ENCODE measurements around the gene FBXW2. TPM values are rescaled to one million over a fixed set of nuclear protein-coding genes. Genes with fewer than 3 reads are reported as not detected.

Gene FBXW2
- total and polyA plus RNA-seq, 2 donors (not counting 3 experiments of a cell fraction or from before 2014, with no cell fraction given) = 32.5 to 70.2 TPM

- H3K36me3 ChIP-seq (ENCODE audit: control insufficient read depth in 2 of 2, extremely low read depth in 1 of 2, insufficient read depth in 2 of 2, low read length in 2 of 2) = no peaks in the 10 kb centered on the region
- FAIRE-seq (peak; percentile 18), DNase-seq (ENCODE audit: low read depth, low spot score) (peak; percentile 35)
- H3K4me3 ChIP-seq (replicated peaks in 1 of 3; ENCODE audit: insufficient read depth in 1 of 3, low read depth in 1 of 3, low read length in 3 of 3) = no peak overlapping the region
- ChIA-PET POLR2A (no interaction called here), CTCF (interaction anchor here (3.7 kb wide), 1 partner anchor 90 kb away, joined by 28 read pairs; no protein-coding TSS in a partner anchor)
- TF ChIP-seq MYC (IDR thresholded peaks at IDR 0.05; ENCODE audit: low read depth, low read length) (no peak), JUN (IDR thresholded peaks at IDR 0.05; ENCODE audit: borderline replicate concordance, insufficient read depth, insufficient read length, low read depth) (no peak), POLR2A (IDR thresholded peaks at IDR 0.05; ENCODE audit: low read depth, low read length) (no peak), CTCF (IDR thresholded peaks at IDR 0.05; ENCODE audit: extremely low read depth in 1 of 2, insufficient read depth in 1 of 2, low read depth in 1 of 2, low read length in 2 of 2) (no peak), MAX (IDR thresholded peaks at IDR 0.05; ENCODE audit: insufficient read depth, insufficient read length) (no peak), EZH2 (IDR thresholded peaks at IDR 0.05; ENCODE audit: borderline replicate concordance, low read depth, low read length, severe bottlenecking) (no peak), GATA2 (IDR thresholded peaks at IDR 0.05; ENCODE audit: insufficient read depth, insufficient read length, low read depth, low read length) (no peak), FOS (IDR thresholded peaks at IDR 0.05; ENCODE audit: borderline replicate concordance, insufficient read depth, low read length) (no peak), POLR2AphosphoS5 (IDR thresholded peaks at IDR 0.05; ENCODE audit: insufficient read depth, low read depth, low read length) (no peak)
- H2AFZ ChIP-seq (ENCODE audit: low read depth, low read length) = no peak overlapping the region
- no peaks in the 10 kb centered on the region for H3K9me1 ChIP-seq (replicated peaks; ENCODE audit: control insufficient read depth, extremely low read depth, insufficient read depth, low read length)
- intact Hi-C loops (cut with micrococcal nuclease) = loop anchor here (5.0 kb wide), 1 partner anchor 93 kb away; no protein-coding TSS in a partner anchor
- peaks cover 19% of the 10 kb centered on the region for H3K4me1 ChIP-seq (ENCODE audit: control insufficient read depth, extremely low read depth, insufficient read depth, low read length)
- no peaks in the 10 kb centered on the region for H3K9me3 ChIP-seq (replicated peaks; ENCODE audit: control insufficient read depth, insufficient read depth, low read length)
- H3K27me3 ChIP-seq (ENCODE audit: control insufficient read depth in 2 of 2, insufficient read depth in 2 of 2, low read length in 2 of 2) = no peaks in the 10 kb centered on the region
- no peak overlapping the region for H3K27ac ChIP-seq (ENCODE audit: insufficient read depth, low read depth, low read length)
- H3K79me2 ChIP-seq (ENCODE audit: control insufficient read depth, insufficient read depth, low read length) = peaks cover 2% of the 10 kb centered on the region
- no peak overlapping the region for H3K4me2 ChIP-seq (ENCODE audit: insufficient read depth, low read length)
- dilution Hi-C loops (cut with MboI; ENCODE audit: extremely low pct_ligation_motif_present, low sequenced_read_pairs) = no loop called here
- H4K20me1 ChIP-seq (replicated peaks; ENCODE audit: control insufficient read depth, extremely low read depth, insufficient read depth, low read length) = no peaks in the 10 kb centered on the region
- H3K9ac ChIP-seq (replicated peaks; ENCODE audit: extremely low read depth, insufficient read depth, low read length) = no peak overlapping the region
- no TSS peak for BruUV-seq (replicated peaks)
Measured at GRCh38 chr9:120710110-120710981, 82.9 kb downstream of the FBXW2 start.
